HG03469 (cell line): ENCODE data around the gene AMIGO3.
"Not testable (repeated sequence)": the region's sequence is repeated elsewhere in the genome, so short reads cannot be mapped to it uniquely, and the experiment has no call there.

Source experiments
- ATAC-seq: cut with Tn5 transposase; IDR thresholded peaks from one replicate; pipeline ENCODE4 v1.9.1; 2021; ENCODE audit warnings: mild to moderate bottlenecking, moderate library complexity, moderate number of reproducible peaks; ENCODE audit not compliant: unreplicated experiment

The AMIGO3 gene

GRCh38 chr3:49712631-49713317 lies 6.7 kb downstream of the AMIGO3 start:
- ATAC-seq = no peak

- no peak for ATAC-seq
Observed at GRCh38 chr3:49712166-49712565, 7.3 kb downstream of the AMIGO3 start.

GRCh38 chr3:49711489-49711888 lies 8.0 kb downstream of the AMIGO3 start:
- no peak for ATAC-seq

GRCh38 chr3:49709852-49710251 lies 9.6 kb downstream of the AMIGO3 start:
- no peak for ATAC-seq

- no peak for ATAC-seq
Observed at GRCh38 chr3:49707113-49707480, 12.4 kb downstream of the AMIGO3 start.

GRCh38 chr3:49706456-49707112 lies 12.9 kb downstream of the AMIGO3 start:
- ATAC-seq = no peak

GRCh38 chr3:49705390-49705960 lies 14.0 kb downstream of the AMIGO3 start:
- no peak for ATAC-seq

GRCh38 chr3:49704629-49705028 lies 14.9 kb downstream of the AMIGO3 start:
- ATAC-seq = no peak

GRCh38 chr3:49703956-49704355 lies 15.5 kb downstream of the AMIGO3 start:
- ATAC-seq = no peak

GRCh38 chr3:49703443-49703927 lies 16.0 kb downstream of the AMIGO3 start:
- no peak for ATAC-seq

- no peak for ATAC-seq
Observed at GRCh38 chr3:49702672-49703071, 16.8 kb downstream of the AMIGO3 start.

- no peak for ATAC-seq
Observed at GRCh38 chr3:49701388-49702077, 18.0 kb downstream of the AMIGO3 start.

- no peak for ATAC-seq
Observed at GRCh38 chr3:49700453-49701128, 18.9 kb downstream of the AMIGO3 start.

- no peak for ATAC-seq
Observed at GRCh38 chr3:49700014-49700413, 19.5 kb downstream of the AMIGO3 start.

GRCh38 chr3:49699281-49699979 lies 20.1 kb downstream of the AMIGO3 start:
- ATAC-seq = no peak

GRCh38 chr3:49695350-49696015 lies 24.0 kb downstream of the AMIGO3 start:
- ATAC-seq = not testable (repeated sequence)

GRCh38 chr3:49694409-49695070 lies 24.9 kb downstream of the AMIGO3 start:
- not testable (repeated sequence) for ATAC-seq

- not testable (repeated sequence) for ATAC-seq
Observed at GRCh38 chr3:49691481-49691880, 28.0 kb downstream of the AMIGO3 start.

GRCh38 chr3:49690856-49691255 lies 28.6 kb downstream of the AMIGO3 start:
- ATAC-seq = not testable (repeated sequence)
